ENCODE results near the gene HIBADH.

DNA sequence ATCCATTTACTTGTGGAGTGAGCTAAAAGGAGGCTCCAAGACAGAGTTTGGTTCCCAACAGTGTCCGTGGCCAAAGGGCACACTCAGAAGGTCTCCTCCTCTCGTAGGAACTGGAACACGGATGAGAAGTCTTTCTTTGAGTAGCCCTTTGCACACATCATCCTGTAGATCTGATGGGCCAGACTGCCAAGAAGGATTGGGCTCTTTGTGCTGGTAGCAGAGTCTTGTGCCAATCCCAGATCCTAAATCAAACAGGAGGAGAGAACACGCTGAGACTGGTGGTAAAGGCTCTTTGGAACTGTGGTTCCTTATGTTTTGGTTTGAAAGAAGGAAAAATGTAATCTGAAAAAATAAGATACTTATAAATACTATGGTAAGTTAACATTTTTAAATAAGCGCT lies 136.6 kb downstream of the HIBADH start:
- TF ChIP-seq BHLHE40 (IDR thresholded peaks at IDR 0.05; ENCODE audit: borderline replicate concordance): no peak
- TF ChIP-seq HDGF (IDR thresholded peaks at IDR 0.05; ENCODE audit: borderline replicate concordance): no peak
- TF ChIP-seq SP1 (IDR thresholded peaks at IDR 0.05): no peak
- TF ChIP-seq ELF4 (IDR thresholded peaks at IDR 0.05): no peak
